CD4-positive, alpha-beta memory T cell (primary cell): ENCODE results near the gene PTGER4. TPM values are rescaled to one million over a fixed set of nuclear protein-coding genes. Genes with fewer than 3 reads are reported as not detected.
"Not testable (repeated sequence)": the region's sequence is repeated elsewhere in the genome, so short reads cannot be mapped to it uniquely, and the experiment has no call there.

ENCODE experiments used
- CTCF ChIA-PET: fragments of 350-600 bp; sonication (Branson Sonifier 250); formaldehyde crosslinking; loops from one replicate; lab custom pipeline; 2021; ENCODE audit warnings: inconsistent platforms; ENCODE audit not compliant: partially characterized antibody; lab: Charles Lee
- POLR2A ChIA-PET: fragments of 350-600 bp; sonication (Branson Sonifier 250); formaldehyde crosslinking; loops from one replicate; lab custom pipeline; 2021; ENCODE audit not compliant: partially characterized antibody; lab: Charles Lee
- DNase-seq, 5 donors: peaks; one replicate each; pipeline versions ENCODE4 v3.0.0 to v3.0.0-alpha.2; 2020 to 2022; ENCODE audit warnings: mixed read lengths in 1 of 5
- H3K27ac ChIP-seq: one replicate; pipeline ENCODE4 v1.7.0; 2013; ENCODE audit warnings: low read depth, low read length
- H3K27me3 ChIP-seq: 2 replicates; pipeline ENCODE4 v1.7.0; 2013; ENCODE audit warnings: mild to moderate bottlenecking, low read length, moderate library complexity; ENCODE audit not compliant: insufficient read depth
- H3K36me3 ChIP-seq: 2 replicates; pipeline ENCODE4 v1.7.0; 2013; ENCODE audit warnings: mild to moderate bottlenecking, low read length, moderate library complexity; ENCODE audit not compliant: insufficient read depth
- H3K4me1 ChIP-seq: 2 replicates; pipeline ENCODE4 v1.7.0; 2013; ENCODE audit warnings: mild to moderate bottlenecking, low read length, moderate library complexity; ENCODE audit not compliant: insufficient read depth
- H3K4me3 ChIP-seq, 2 donors: one replicate each; pipeline ENCODE4 v1.7.0; 2013; ENCODE audit warnings: low read length in 2 of 2, mild to moderate bottlenecking in 1 of 2
- H3K9me3 ChIP-seq, 2 donors: one replicate each; pipeline ENCODE4 v1.7.0; 2013; ENCODE audit warnings: low read length in 2 of 2, control low read depth in 1 of 2; ENCODE audit not compliant: control insufficient read depth in 1 of 2
- H3K27ac Mint-ChIP-seq, 7 donors: one replicate each; pipeline ENCODE4 v1.8.0; 2020 to 2021; ENCODE audit warnings: mixed read lengths in 7 of 7, mild to moderate bottlenecking in 6 of 7, inconsistent platforms in 3 of 7, moderate library complexity in 3 of 7
- H3K27me3 Mint-ChIP-seq, 2 donors: one replicate each; pipeline ENCODE4 v1.8.0; 2020 to 2021; ENCODE audit warnings: mixed read lengths in 2 of 2
- H3K36me3 Mint-ChIP-seq, 2 donors: one replicate each; pipeline ENCODE4 v1.8.0; 2020 to 2021; ENCODE audit warnings: mixed read lengths in 2 of 2, inconsistent platforms in 1 of 2, mild to moderate bottlenecking in 1 of 2
- H3K4me1 Mint-ChIP-seq, 4 donors: one replicate each; pipeline ENCODE4 v1.8.0; 2020 to 2021; ENCODE audit warnings: mixed read lengths in 4 of 4, mild to moderate bottlenecking in 1 of 4
- H3K4me3 Mint-ChIP-seq, 8 donors: one replicate each; pipeline ENCODE4 v1.8.0; 2020 to 2021; ENCODE audit warnings: mixed read lengths in 8 of 8, mild to moderate bottlenecking in 7 of 8, moderate library complexity in 6 of 8, inconsistent platforms in 3 of 8
- H3K9me3 Mint-ChIP-seq, 8 donors: one replicate each; pipeline ENCODE4 v1.8.0; 2020 to 2021; ENCODE audit warnings: mixed read lengths in 8 of 8, mild to moderate bottlenecking in 5 of 8, inconsistent platforms in 3 of 8, moderate library complexity in 1 of 8
- intact Hi-C: fragments of 100-400 bp; cut with micrococcal nuclease; formaldehyde crosslinking; loops from one replicate; pipeline ENCODE4 v1.15.1; 2023
- polyA plus RNA-seq, 2 donors: library from polyadenylated mRNA; unstranded; fragments of 300-500 nt; fragmentation: Illumina TruSeq; gene quantifications; one replicate each; pipeline ENCODE4 v1.2.3, GENCODE V29; 2021
- total RNA-seq, 2 experiments: library from RNA; stranded (reverse); gene quantifications; one replicate each; pipeline ENCODE4 v1.2.3, GENCODE V29; 2021

PTGER4 gene
- total and polyA plus RNA-seq, 4 experiments from 2014 or later = 59.3 to 106 (median 63.8) TPM

GRCh38 chr5:40716000-40716399 is 36.3 kb downstream of the PTGER4 start:
- no peak overlapping the region for H3K4me3 ChIP-seq
- H3K4me1 Mint-ChIP-seq = peaks cover 4 to 7% (median 6%) of the 10 kb centered on the region in 4 donors
- peak overlapping the region in 1 of 7 donors; percentile 24 for H3K27ac Mint-ChIP-seq
- H3K27me3 ChIP-seq = no peaks in the 10 kb centered on the region
- no peak overlapping the region for H3K4me3 Mint-ChIP-seq
- H3K36me3 Mint-ChIP-seq = peaks cover 28 to 33% of the 10 kb centered on the region in 2 donors
- CTCF ChIA-PET = interaction anchor here (1.1 to 1.7 kb wide), 2 partner anchors 767 kb away, joined by 3 to 4 read pairs; no protein-coding TSS in a partner anchor
- intact Hi-C loops = no loop called here
- no peaks in the 10 kb centered on the region for H3K36me3 ChIP-seq
- no peak for DNase-seq
- no peaks in the 10 kb centered on the region for H3K9me3 ChIP-seq
- peaks cover 0 to 5% (median 0%) of the 10 kb centered on the region in 8 donors for H3K9me3 Mint-ChIP-seq
- H3K27ac ChIP-seq = no peak overlapping the region
- no peaks in the 10 kb centered on the region for H3K4me1 ChIP-seq
- POLR2A ChIA-PET = interaction anchor here (0.6 kb wide), 1 partner anchor 321 kb away, joined by 3 read pairs; no protein-coding TSS in a partner anchor
- no peaks in the 10 kb centered on the region for H3K27me3 Mint-ChIP-seq

- H3K36me3 ChIP-seq = no peaks in the 10 kb centered on the region
- H3K4me1 Mint-ChIP-seq = peaks cover 4 to 9% (median 6%) of the 10 kb centered on the region in 4 donors
- intact Hi-C loops = no loop called here
- DNase-seq = no peak
- no peaks in the 10 kb centered on the region for H3K27me3 Mint-ChIP-seq
- ChIA-PET CTCF (interaction anchor here (0.7 to 1.2 kb wide), 3 partner anchors 19 to 768 kb away, joined by 3 to 6 read pairs (median 4); no protein-coding TSS in a partner anchor), POLR2A (interaction anchor here (0.6 kb wide), 1 partner anchor 322 kb away, joined by 3 read pairs; no protein-coding TSS in a partner anchor)
- peaks cover 0 to 7% (median 3%) of the 10 kb centered on the region in 8 donors for H3K9me3 Mint-ChIP-seq
- no peaks in the 10 kb centered on the region for H3K9me3 ChIP-seq
- H3K4me3 Mint-ChIP-seq = no peak overlapping the region
- no peak overlapping the region for H3K4me3 ChIP-seq
- H3K36me3 Mint-ChIP-seq = peaks cover 28 to 39% of the 10 kb centered on the region in 2 donors
- no peak overlapping the region for H3K27ac ChIP-seq
- no peaks in the 10 kb centered on the region for H3K4me1 ChIP-seq
- H3K27ac Mint-ChIP-seq = no peak overlapping the region
- H3K27me3 ChIP-seq = no peaks in the 10 kb centered on the region
Measured at GRCh38 chr5:40716590-40716989, 36.9 kb downstream of the PTGER4 start.

- intact Hi-C loops = no loop called here
- H3K27me3 ChIP-seq = no peaks in the 10 kb centered on the region
- H3K27ac ChIP-seq = no peak overlapping the region
- DNase-seq = no peak
- Mint-ChIP-seq H3K27ac (no peak overlapping the region), H3K36me3 (peaks cover 30 to 40% of the 10 kb centered on the region in 2 donors), H3K4me1 (peaks cover 4 to 9% (median 6%) of the 10 kb centered on the region in 4 donors), H3K4me3 (no peak overlapping the region), H3K27me3 (no peaks in the 10 kb centered on the region), H3K9me3 (peaks cover 0 to 12% (median 5%) of the 10 kb centered on the region in 8 donors)
- no peaks in the 10 kb centered on the region for H3K36me3 ChIP-seq
- ChIA-PET POLR2A (no interaction called here), CTCF (interaction anchor here (0.7 to 1.2 kb wide), 2 partner anchors 19 to 697 kb away, joined by 3 to 6 read pairs; no protein-coding TSS in a partner anchor)
- H3K4me1 ChIP-seq = no peaks in the 10 kb centered on the region
- no peak overlapping the region for H3K4me3 ChIP-seq
- H3K9me3 ChIP-seq = no peaks in the 10 kb centered on the region
Measured at GRCh38 chr5:40717281-40717680, 37.6 kb downstream of the PTGER4 start.

- Mint-ChIP-seq H3K4me1 (peaks cover 4 to 7% (median 6%) of the 10 kb centered on the region in 4 donors), H3K36me3 (peaks cover 35 to 43% of the 10 kb centered on the region in 2 donors), H3K27me3 (no peaks in the 10 kb centered on the region), H3K9me3 (peaks cover 0 to 12% (median 5%) of the 10 kb centered on the region in 8 donors), H3K4me3 (no peak overlapping the region), H3K27ac (no peak overlapping the region)
- intact Hi-C loops = no loop called here
- Histone ChIP-seq H3K4me3 (no peak overlapping the region), H3K36me3 (no peaks in the 10 kb centered on the region), H3K27ac (no peak overlapping the region), H3K9me3 (no peaks in the 10 kb centered on the region), H3K27me3 (no peaks in the 10 kb centered on the region), H3K4me1 (no peaks in the 10 kb centered on the region)
- CTCF ChIA-PET = interaction anchor here (1.2 to 1.9 kb wide), 2 partner anchors 15 to 771 kb away, joined by 3 to 5 read pairs; no protein-coding TSS in a partner anchor
- POLR2A ChIA-PET = no interaction called here
- no peak for DNase-seq
Measured at GRCh38 chr5:40720069-40720468, 40.4 kb downstream of the PTGER4 start.

GRCh38 chr5:40722497-40722911 is 42.8 kb downstream of the PTGER4 start:
- H3K27ac Mint-ChIP-seq, CTCF ChIA-PET, H3K9me3 ChIP-seq, H3K36me3 ChIP-seq, H3K4me1 ChIP-seq, H3K27me3 ChIP-seq, POLR2A ChIA-PET, DNase-seq, H3K27ac ChIP-seq, H3K27me3 Mint-ChIP-seq, H3K4me3 Mint-ChIP-seq, H3K4me3 ChIP-seq, H3K4me1 Mint-ChIP-seq, intact Hi-C loops: not testable (repeated sequence)
- Mint-ChIP-seq H3K36me3 (peaks cover 36 to 56% of the 10 kb centered on the region in 2 donors), H3K9me3 (peaks cover 0 to 12% (median 5%) of the 10 kb centered on the region in 8 donors)

GRCh38 chr5:40733434-40733833 is 53.7 kb downstream of the PTGER4 start:
- Mint-ChIP-seq H3K4me1 (peaks cover 16 to 25% (median 20%) of the 10 kb centered on the region in 4 donors), H3K27ac (no peak overlapping the region)

GRCh38 chr5:40733879-40734563 is 54.3 kb downstream of the PTGER4 start:
- Histone ChIP-seq H3K27ac (no peak overlapping the region), H3K4me1 (no peaks in the 10 kb centered on the region), H3K4me3 (no peak overlapping the region), H3K36me3 (no peaks in the 10 kb centered on the region), H3K9me3 (no peaks in the 10 kb centered on the region), H3K27me3 (no peaks in the 10 kb centered on the region)
- ChIA-PET CTCF (interaction anchor here (0.6 to 4.4 kb wide), 12 partner anchors 9 to 1022 kb away, joined by 3 to 28 read pairs (median 4); no protein-coding TSS in a partner anchor), POLR2A (no interaction called here)
- H3K4me1 Mint-ChIP-seq = peaks cover 16 to 25% (median 20%) of the 10 kb centered on the region in 4 donors
- H3K9me3 Mint-ChIP-seq = no peaks in the 10 kb centered on the region
- no peak overlapping the region for H3K27ac Mint-ChIP-seq
- peaks cover 16 to 17% of the 10 kb centered on the region in 2 donors for H3K36me3 Mint-ChIP-seq
- intact Hi-C loops = no loop called here
- no peak for DNase-seq
- no peak overlapping the region for H3K4me3 Mint-ChIP-seq
- no peaks in the 10 kb centered on the region for H3K27me3 Mint-ChIP-seq

More at GRCh38 chr5:40733434-40733833, 53.7 kb downstream of the PTGER4 start:
- H3K27me3 ChIP-seq = no peaks in the 10 kb centered on the region
- H3K27ac ChIP-seq = no peak overlapping the region
- intact Hi-C loops = no loop called here
- no peaks in the 10 kb centered on the region for H3K9me3 ChIP-seq
- CTCF ChIA-PET = interaction anchor here (0.6 to 4.4 kb wide), 8 partner anchors 8 to 1018 kb away, joined by 3 to 28 read pairs (median 8); no protein-coding TSS in a partner anchor
- Mint-ChIP-seq H3K4me3 (no peak overlapping the region), H3K27me3 (no peaks in the 10 kb centered on the region), H3K36me3 (peaks cover 15 to 17% of the 10 kb centered on the region in 2 donors), H3K9me3 (no peaks in the 10 kb centered on the region)
- POLR2A ChIA-PET = no interaction called here
- H3K4me1 ChIP-seq = no peaks in the 10 kb centered on the region
- DNase-seq = no peak
- H3K4me3 ChIP-seq = no peak overlapping the region
- no peaks in the 10 kb centered on the region for H3K36me3 ChIP-seq
